GM21515 (cell line): ENCODE data around the gene SNX13.

ENCODE experiments used
- ATAC-seq: cut with Tn5 transposase; IDR thresholded peaks from one replicate; pipeline ENCODE4 v1.9.1; 2021; ENCODE audit not compliant: unreplicated experiment

The SNX13 gene

DNA sequence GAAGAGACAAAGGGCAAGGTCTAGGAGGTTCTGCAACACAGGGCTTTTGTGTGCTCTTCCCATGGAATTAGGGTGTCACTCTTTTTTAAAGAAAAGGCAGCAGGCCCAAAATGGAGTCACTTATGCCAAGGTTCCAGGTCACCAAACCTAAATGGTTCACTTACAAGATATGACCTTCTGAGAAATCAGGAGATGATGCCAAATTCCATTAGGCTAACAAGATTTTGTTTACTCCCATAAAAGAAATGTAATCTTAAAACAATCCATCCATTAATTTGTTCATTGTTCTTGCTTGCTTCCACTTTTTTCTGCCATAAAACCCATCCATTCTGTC, 158.1 kb downstream of the SNX13 start:
- ATAC-seq = no peak

DNA sequence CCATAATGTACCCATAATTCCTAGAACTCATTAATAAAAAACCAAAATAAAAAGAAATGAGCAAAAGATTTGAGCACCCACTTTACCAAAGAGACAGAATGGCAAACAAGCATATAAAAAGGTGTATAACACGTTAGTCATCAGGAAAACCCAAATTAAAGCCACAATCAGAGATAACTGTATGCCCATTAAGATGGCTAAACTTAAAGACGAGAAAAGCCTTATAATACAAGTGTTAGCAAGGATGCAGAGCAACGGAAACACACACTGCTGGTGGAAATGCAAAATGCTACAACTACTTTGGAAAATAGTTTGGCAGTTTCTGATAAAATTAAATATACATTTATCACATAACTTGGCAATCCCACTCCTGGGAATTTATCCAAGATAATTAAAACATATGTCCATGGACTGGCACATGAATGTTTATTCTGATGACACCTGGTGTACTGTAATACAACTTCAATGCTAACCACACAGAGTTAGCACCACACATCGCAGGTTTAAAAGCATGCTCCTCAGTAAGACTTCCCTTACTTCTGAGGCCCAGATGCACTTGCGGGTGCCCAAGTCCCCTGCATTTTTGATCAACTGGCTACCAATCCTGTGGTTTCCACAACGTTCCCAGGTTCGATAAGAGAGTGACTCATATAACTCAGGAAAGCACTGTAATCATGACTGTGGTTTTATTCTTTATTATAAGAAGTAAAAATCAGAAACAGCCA, 158.6 kb downstream of the SNX13 start:
- ATAC-seq = no peak

DNA sequence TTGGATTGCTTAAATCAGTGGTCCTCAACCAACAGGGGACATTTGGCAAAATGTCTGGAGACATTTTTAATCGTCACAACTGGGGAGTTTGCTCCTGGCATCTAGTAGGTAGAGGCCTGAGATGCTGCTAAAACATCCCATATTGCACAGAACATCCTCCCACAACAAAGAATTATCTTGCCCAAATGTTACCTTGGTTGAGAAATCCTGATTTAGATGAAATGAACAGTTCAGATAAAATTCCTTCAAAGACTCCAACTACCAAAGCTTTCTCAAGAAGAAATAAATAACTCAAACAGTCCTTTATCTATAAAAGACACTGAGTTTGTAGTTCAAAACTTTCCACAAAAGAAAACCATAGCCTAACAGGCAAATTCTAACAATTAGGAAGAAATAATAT, 160.9 kb downstream of the SNX13 start:
- ATAC-seq = no peak

DNA sequence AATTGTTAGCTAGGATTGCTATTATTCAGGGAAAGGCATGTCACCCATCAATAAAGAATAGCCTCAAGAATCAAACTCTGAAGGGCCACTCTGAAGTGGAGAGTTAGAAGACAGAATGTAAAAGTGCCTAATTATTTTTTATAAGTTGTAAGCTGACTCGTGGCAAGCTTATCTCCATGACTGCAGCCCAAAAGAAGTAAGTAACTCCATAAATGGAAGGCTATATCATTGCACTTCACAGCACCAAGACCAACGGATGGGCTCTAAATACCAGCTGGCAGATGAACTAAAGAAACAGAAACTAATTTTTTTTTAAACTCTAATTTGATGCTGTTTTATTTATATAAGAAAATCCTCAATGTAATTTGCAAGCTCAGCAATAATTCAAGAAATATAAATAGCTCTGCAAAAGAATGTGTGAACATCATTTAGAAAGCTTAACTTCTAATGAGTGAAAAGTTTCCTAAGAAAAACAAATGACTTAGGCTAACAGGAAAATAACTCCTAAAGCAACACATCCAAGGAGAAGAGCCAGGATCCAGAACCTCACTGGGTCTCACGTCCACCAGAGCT, 165.5 kb downstream of the SNX13 start:
- ATAC-seq = no peak

DNA sequence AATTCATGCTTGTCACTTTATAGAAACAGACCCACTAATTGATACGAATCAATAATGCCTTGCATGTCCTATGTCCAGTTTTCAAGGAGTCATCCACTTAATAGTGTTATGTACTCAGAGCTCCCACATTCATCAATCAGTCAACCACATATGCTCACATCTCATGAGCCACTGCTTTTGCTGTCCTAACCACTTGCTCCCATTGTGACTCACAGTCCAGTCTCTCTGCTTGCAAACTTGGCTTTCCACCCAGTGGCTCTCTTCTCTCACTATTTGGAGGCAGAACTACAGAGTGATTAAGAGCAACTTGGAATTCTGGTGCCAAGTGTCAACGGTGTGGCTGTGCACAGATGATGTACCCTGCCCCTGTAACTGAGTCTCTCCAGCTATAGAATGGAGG, 166.0 kb downstream of the SNX13 start:
- no peak for ATAC-seq

DNA sequence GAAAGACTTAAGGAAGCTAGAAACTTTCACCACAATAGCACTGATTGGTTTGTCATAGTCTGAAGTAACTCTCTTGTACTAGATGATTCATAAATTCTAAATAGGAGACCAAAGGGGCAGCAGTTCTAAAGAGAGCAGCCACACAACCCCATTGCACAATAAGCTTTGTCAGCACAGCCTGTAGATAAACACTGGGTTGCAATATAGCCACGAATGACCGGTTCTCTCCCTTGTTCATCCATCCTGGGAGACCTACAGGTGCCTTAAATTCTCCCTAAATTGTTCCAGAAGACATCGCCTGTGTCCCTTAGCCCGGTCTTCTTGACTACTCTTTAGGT, 167.0 kb downstream of the SNX13 start:
- no peak for ATAC-seq

DNA sequence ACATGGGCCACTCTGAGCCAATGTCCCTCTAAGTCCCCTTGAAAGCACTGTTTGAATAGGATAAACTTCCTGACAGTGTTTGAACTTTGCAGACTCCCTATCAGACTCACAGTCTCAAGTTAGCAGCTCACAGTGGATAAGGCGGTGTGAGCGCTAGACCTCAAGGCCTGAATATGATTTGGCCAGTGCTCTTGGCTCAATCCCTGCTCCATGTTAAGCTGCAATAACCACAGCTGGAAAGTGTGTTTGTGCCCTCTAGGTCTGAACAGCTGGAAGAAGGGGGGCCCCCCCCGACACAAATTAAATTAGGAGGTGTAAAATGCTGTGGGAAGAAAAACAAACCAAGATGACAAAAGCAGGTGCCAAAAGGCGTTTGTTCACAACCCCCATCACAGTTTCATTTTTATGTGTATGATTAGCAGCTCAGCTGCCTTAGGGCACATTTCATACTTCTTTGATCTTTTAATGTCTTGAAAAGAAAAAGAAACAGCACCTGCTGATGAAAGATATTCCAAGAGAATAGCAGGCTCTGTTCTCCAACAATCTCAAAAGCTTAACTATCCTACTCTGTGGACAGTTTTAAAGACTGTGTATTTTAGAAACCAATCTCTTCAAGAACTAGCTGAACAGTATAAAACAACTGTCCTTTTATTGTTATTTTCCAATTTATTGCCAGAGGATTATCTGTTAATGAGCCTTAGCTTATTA, 167.6 kb downstream of the SNX13 start:
- ATAC-seq = no peak

DNA sequence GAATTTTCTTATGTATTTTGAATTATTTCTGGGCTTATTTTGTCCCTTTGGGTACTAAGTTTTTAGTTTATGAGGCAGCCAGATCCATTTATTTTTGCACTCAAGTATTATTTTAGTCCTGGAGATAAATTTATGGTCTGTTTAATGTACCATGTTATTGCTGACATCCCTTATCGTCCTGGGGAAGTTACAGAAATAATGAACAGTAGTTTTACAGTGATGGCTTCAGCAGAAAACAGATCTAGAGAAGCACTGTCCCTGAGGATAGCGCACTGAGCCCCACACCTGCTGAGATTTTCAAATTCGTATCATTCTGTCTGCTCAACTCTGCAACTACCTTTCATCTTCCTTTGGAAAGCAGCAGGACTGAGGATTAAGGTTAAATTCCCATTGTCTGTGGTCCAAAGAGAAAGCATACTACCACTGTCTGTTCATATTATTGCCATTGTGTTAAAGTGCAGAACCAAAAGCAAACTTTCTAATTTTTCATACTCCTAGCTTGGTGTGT, 168.3 kb downstream of the SNX13 start:
- ATAC-seq = no peak

DNA sequence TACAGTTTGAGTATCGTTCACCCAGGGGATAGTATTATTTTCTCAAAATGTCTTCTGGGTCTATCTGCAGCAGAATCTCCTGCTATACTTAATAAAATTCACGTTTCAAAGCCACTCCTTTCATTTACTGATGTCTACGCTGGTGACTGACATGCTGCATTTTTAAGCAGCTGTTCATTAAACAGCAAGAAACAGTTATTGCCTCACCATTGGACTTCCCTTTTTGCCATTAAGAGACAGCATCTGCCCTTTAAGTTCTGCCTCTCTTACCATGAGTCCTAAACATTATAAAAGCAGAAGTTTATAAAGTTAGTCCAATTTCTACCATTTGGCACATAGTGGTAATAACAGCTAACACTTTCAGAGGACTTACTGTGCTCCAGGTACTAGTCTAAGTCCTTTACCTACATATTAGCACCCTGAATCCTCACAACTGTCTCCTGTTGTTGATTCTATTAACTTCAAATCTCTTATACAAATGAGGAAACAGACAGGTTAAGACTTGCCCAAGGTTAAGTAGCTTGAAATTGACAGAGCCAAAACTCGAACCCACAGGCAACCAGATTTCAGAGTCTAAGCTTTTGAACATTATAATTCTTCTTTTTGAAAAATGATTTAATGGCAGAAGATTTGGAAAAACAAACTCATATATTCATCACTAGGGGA, 169.5 kb downstream of the SNX13 start:
- no peak for ATAC-seq

DNA sequence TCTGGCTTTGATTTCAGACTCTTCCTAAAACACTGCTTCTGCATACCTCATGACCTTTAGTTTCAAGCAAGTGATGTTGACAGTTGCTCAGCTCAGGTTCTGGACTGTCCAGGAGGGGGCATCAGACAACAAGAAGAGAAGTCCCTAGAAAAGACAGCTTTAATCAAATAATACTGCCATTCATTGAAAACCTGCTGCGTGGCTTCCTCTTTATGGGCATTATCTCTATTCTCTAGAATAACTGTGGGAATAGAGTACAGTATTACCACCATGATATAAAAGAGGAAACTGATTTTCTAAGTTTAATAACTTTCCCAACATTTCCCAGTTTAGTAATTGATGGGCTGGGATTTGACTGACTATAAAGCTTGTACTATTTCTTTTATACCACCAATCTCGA, 170.4 kb downstream of the SNX13 start:
- peak; percentile 76 for ATAC-seq

DNA sequence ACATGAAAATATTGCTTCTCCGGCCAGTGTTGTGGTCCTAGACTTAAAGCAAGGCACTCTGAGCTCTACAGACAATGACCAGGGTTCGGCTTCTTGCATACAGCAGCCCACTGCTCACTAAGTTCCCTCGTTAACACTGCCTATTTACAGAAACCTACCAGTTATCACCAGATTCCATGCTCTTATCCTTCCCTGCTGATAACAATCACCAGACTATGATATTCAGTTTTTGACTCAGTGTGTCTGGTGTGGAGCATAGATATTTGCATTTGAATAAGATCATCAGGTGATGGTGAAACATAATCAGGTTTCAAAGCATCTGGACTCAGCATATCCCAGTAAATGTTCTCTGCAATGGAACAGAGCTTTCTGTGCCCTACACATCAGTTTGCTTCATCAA, 182.3 kb downstream of the SNX13 start:
- no peak for ATAC-seq

DNA sequence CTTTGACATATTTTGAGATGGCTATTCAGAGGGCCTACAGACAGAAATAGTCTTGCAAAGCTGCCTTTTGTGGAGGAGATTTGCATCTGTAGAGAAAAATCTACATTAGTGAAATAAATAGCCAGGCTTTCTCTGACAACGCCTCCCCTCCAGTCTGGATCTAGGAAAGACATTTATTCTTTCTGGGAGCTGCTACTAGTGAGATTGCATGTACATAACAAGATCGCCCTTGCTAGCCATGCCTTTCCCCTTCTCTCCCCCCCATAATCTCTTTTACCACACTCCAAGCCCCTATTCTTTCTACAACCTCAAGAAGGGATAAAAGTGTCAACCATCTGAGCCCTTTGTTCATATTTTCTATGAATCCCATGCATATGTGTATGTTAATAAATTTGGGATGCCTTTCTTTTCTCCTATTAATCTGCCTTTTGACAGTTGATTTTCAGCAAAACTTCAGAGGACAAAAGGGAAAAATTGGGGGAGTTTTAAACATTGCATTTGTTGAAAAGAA, 194.2 kb downstream of the SNX13 start:
- no peak for ATAC-seq

DNA sequence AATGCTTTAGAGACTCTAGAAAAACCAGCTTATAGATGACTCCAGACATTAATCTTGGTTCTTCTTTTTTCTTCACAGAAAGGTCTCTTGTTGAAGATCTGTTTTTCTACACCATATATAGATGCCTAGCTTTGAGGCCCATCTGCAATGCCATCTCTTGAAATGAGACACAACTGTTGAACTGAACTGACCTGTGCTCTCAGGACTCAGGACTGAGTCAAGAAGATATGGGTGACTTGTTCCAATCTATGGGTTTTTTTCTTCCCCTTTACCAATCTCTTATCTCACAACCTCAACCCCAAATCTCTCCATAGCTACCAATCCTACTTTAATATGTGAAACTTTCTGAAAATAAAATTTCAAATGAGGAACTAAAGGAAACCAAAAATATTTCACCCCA, 194.7 kb downstream of the SNX13 start:
- no peak for ATAC-seq

DNA sequence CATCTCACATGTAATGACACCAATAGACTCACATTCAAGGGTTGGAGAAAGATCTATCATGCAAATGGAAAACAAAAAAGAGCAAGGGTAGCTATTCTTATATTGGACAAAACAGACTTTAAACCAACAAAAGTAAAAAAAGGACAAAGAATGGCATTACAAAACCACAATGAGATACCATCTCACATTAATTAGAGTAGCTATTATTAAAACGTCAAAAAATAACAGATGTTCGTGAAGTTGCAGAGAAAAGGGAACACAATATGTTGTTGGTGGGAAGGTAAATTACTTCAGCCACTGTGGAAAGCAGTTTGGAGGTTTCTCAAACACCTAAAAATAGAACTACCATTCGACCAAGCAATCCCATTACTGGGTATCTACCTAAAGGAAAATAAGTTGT, 197.0 kb downstream of the SNX13 start:
- ATAC-seq = no peak

DNA sequence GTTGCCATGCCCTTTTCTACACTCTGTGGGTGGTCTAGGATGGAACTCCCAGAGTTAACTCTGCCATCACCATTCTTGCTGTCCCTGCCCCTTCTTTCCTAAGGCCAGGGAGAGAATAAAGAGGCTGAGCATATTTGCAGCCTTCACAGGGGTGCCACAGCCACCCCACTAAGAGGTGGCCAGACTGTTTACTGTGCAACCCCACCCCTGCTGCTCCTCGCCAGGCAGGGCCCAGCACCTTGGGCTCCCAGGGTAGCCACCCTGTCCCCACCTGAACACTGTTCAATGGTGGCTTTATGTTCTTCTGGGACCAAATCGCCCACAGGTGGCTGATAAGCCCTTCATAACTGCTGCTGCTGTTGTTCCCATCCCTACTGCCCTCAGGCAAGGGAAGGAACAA, 198.9 kb downstream of the SNX13 start:
- ATAC-seq = no peak
